Cardiac fibroblast (primary cell): ENCODE measurements around the gene STRN.
"Not testable (repeated sequence)": the region's sequence is repeated elsewhere in the genome, so short reads cannot be mapped to it uniquely, and the experiment has no call there.

Source experiments
- DNase-seq, 2 donors: peaks; one replicate each; pipeline versions ENCODE4 v3.0.0 to v3.0.0-alpha.2; 2010; ENCODE audit warnings: low read depth in 2 of 2
- H3K4me3 ChIP-seq, 2 donors: replicated peaks in 1 of 2; 1 replicate in 1 of 2; 2 replicates in 1 of 2; pipeline ENCODE4 v1.5.1; 2011; ENCODE audit warnings: low read depth in 2 of 2, low read length in 2 of 2, mild to moderate bottlenecking in 2 of 2, moderate library complexity in 1 of 2
- TF ChIP-seq, protein P1 (sequence below): IDR thresholded peaks from one replicate; pipeline ENCODE4 v1.5.1; 2011; ENCODE audit warnings: low read depth, mild to moderate bottlenecking, low read length, inconsistent platforms

STRN gene

DNA sequence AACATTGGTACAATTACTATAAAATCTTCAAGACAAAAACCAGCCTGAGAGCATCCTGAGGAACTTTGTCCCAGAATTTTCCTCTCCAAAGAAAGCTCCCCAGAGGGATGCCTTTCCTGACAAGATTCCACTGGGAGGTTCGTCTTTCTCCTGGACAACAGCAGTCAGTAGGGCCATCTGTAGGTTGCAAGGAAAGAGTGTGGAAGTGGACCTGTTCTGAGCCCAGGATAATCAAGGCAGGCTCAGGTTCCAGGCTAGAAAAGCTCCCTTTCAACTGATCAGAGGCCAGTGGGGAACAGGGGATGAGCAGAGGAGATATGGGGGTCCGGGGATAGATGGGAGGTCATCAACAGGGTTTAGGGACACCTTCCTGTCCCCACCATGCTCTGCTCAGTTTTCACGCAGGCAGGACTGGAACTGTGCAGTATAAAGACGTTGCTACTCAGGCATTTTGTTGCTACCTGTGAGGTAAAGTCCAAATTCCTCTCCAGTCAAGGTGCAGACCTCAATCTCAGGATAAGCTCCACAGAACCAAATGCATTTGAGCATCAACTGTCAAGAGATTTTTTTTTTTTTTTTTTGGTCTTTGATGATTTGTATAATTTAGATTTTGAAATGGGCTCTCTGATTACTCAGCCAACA is 126.2 kb downstream of the STRN start:
- TF ChIP-seq, protein P1, sequence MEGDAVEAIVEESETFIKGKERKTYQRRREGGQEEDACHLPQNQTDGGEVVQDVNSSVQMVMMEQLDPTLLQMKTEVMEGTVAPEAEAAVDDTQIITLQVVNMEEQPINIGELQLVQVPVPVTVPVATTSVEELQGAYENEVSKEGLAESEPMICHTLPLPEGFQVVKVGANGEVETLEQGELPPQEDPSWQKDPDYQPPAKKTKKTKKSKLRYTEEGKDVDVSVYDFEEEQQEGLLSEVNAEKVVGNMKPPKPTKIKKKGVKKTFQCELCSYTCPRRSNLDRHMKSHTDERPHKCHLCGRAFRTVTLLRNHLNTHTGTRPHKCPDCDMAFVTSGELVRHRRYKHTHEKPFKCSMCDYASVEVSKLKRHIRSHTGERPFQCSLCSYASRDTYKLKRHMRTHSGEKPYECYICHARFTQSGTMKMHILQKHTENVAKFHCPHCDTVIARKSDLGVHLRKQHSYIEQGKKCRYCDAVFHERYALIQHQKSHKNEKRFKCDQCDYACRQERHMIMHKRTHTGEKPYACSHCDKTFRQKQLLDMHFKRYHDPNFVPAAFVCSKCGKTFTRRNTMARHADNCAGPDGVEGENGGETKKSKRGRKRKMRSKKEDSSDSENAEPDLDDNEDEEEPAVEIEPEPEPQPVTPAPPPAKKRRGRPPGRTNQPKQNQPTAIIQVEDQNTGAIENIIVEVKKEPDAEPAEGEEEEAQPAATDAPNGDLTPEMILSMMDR, result no peak
- DNase-seq, result no peak
- no peak overlapping the region for H3K4me3 ChIP-seq

DNA sequence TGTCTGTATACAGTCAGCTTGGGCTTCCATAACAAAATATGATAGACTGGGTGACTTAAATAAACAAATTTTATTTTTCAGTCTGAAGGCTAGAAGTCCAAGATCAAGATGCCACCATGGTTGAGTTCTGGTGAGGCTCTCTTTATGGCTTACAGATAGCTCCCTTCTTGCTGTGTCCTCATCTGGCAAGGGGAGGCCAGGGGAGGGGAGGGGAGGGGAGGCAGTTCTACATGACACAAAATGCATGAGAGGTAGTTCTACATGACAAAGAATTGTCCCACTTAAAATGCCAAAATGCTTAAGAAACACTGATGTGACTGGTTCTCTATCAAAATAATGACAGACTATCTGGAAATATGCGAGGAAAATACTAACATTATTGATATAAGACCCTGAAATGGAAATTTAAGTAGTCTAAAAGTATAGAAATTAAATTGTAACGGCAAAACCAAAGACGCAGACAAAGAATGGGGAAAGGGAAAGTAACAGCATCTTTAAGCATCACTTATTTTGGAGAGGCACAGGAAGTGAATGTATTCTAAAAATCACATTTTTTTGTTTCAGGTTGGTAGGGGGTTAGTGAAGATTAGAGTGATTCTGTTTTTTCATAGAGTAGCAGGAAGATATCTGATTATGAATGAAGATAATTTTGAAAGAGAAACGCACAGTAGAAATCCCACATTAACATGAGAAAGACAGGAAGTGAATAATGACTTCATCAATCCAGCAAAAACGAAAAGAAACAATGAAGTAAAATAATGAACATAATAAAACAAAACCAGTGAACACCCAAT is 131.4 kb downstream of the STRN start:
- TF ChIP-seq, protein P1, result no peak
- no peak overlapping the region for H3K4me3 ChIP-seq
- no peak for DNase-seq

- TF ChIP-seq, protein P1, result no peak
- H3K4me3 ChIP-seq, result no peak overlapping the region
- DNase-seq, result no peak
Measured at GRCh38 chr2:36834203-36834602, 132.1 kb downstream of the STRN start.

- TF ChIP-seq, protein P1, result no peak
- H3K4me3 ChIP-seq, result no peak overlapping the region
- DNase-seq, result no peak
Measured at GRCh38 chr2:36831185-36831584, 135.2 kb downstream of the STRN start.

DNA sequence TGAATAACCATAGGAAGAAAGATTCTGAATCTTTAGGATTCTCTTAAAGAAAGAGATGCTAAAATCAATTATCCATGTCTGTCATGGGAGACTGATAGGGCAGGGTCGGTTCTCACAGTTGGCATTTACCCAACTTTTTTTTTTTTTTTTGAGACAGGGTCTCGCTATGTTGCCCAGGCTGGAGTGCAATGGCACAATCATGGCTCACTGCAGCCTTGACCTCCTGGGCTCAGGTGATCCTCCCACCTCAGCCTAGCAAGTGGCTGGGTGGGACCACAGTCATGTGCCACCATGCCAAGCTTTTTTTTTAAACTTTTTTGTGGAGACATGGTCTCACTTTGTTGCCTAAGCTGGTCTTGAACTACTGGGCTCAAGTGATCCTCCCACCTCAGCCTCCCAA is 141.7 kb downstream of the STRN start:
- DNase-seq, result not testable (repeated sequence)

GRCh38 chr2:36824273-36824672 is 142.1 kb downstream of the STRN start:
- DNase-seq, result no peak
- H3K4me3 ChIP-seq, result no peak overlapping the region

More for the DNA sequence above, 141.7 kb downstream of the STRN start:
- H3K4me3 ChIP-seq, result not testable (repeated sequence)

DNA sequence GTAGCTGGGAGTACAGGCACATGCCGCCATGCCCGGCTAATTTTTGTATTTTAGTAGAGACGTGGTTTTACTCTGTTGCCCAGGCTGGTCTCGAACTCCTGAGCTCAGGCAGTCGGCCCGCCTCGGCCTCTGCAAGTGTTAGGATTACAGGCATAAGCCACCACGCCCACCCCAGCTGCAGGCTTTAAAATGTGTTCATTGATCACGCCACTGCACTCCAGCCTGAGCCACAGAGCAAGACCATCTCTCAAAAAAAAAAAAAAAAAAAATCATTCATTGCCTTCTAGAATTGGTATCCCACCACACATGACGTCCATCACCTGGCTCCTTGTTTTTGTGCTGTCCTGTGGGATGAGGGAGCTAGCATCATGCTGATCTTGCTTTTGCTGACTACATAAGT is 142.5 kb downstream of the STRN start:
- TF ChIP-seq, protein P1, result no peak
- DNase-seq, result no peak
- no peak overlapping the region for H3K4me3 ChIP-seq

More at GRCh38 chr2:36824273-36824672, 142.1 kb downstream of the STRN start:
- TF ChIP-seq, protein P1, result no peak
